Frontal cortex (tissue), 4 donors: ENCODE data around the gene DUSP16. TPM values are rescaled to one million over a fixed set of nuclear protein-coding genes. Genes with fewer than 3 reads are reported as not detected.
"Not testable (repeated sequence)": the region's sequence is repeated elsewhere in the genome, so short reads cannot be mapped to it uniquely, and the experiment has no call there.

ENCODE experiments used
- DNase-seq, 2 donors: peaks; one replicate each; pipeline ENCODE4 v3.0.0; 2012; ENCODE audit warnings: low spot score in 2 of 2
- FAIRE-seq: peaks from 2 replicates; lab custom pipeline; 2012; peaks lifted over from hg19 to GRCh38; lab: Jason Lieb, UNC
- total RNA-seq: library from RNA; depleted of rRNA; stranded (reverse); fragments of >200 nt; gene quantifications from one replicate; pipeline ENCODE4 v1.2.3, GENCODE V29; 2014
- donor health status: control.
- donor health status: control.
- donor health status: control.

The DUSP16 gene
- total RNA-seq, 1 donor from 2014 or later: 9.8 TPM

DNA sequence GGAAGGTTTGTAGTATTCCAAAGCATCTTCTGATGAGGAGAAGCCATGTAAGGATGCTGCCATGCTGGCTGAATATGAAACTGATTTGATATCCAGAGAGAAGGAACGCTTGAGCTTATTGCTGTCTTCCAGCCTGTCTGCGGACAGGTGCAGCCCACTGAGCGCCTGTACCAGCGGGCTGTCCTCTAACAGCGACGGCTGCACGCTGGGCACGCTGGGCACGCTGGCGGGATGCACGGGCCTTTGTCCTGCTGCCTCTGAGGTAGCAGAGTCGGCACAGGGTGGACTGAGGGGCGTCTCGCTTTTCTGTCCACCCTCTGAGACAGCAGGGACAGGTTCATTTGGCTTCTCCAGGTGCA, 85.2 kb downstream of the DUSP16 start:
- FAIRE-seq (no peak), DNase-seq (no peak)

- no peak for FAIRE-seq
- peak; percentile 51 to 64 for DNase-seq
These were observed 85.7 kb downstream of the DUSP16 start for GRCh38 chr12:12476857-12477531.

- FAIRE-seq: no peak
- DNase-seq: no peak
These were observed 87.5 kb downstream of the DUSP16 start for GRCh38 chr12:12474931-12475795.

DNA sequence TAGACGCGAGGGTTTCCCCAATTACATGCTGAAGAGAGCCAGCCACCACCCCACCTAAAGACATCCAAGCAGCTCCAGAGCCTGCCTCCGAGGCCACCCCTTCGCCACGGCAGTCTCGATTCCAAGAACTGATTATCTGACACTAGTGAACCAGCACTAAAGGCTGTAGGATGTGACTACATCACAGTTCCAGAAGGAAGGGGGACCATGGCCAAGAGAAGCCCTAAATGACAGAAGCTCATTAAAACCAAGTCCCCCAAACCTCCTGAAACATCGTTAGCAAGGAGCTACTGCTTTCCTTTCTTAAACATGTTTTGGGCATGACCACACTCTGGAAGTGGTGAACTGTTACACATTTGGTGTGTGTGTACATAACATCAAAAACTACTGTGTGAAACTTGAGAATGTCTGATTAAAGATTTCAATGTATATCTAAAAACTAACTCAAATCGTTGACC, 88.2 kb downstream of the DUSP16 start:
- DNase-seq (no peak), FAIRE-seq (no peak)

GRCh38 chr12:12473223-12473622, 89.4 kb downstream of the DUSP16 start:
- DNase-seq: no peak
- FAIRE-seq: no peak

GRCh38 chr12:12471982-12472961, 90.4 kb downstream of the DUSP16 start:
- not testable (repeated sequence) for FAIRE-seq

DNA sequence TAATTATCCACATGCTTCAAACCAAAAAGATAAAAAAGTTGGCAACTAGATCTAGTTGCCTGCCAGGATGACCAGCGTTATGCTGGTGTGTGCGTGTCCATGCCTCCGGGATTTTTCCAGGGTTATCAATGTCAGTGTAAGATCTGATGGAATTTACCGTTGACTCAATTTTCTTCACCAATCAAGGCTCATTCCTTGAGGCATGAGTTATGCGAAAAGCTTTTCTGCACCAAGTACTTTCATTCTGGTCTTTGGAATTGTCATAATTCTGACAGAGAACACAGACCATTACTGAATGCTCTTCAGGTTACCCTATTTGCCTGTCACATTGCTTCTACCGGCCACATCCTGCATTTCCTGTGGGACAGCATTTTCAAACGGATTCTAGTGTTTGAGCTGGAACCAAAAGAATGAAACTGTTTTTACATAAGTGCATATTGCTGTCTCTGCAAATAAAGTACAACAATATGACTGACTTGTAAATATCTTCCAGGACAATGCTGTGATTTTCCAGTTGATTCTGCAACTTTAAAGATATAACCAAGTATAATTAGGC, 91.8 kb downstream of the DUSP16 start:
- FAIRE-seq (no peak), DNase-seq (no peak)

More at GRCh38 chr12:12471982-12472961, 90.4 kb downstream of the DUSP16 start:
- DNase-seq: not testable (repeated sequence)

- DNase-seq: no peak
- no peak for FAIRE-seq
These were observed 93.3 kb downstream of the DUSP16 start for GRCh38 chr12:12469386-12469785.

DNA sequence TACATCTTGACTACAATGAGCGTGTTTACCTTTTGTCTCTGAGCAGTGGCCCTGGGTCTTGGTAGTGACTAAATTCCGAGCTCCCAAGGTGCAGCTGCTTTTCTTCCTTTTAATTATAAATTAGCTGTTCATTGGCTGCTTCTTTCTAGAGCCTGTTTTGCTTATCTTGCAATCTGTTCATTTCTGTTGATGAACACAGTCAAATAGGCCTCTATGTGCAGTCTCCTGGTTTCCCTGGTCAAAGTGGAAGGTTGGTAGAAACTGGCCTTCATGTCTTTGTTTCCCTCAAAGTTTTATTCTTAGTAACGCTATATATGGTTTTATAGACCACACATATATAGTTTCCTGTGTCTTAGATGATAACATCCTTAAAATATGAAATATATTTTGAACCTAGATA, 94.1 kb downstream of the DUSP16 start:
- DNase-seq (no peak), FAIRE-seq (no peak)

- peak in 1 of 2 donors; percentile 54 for DNase-seq
- FAIRE-seq: no peak
These were observed 94.9 kb downstream of the DUSP16 start for GRCh38 chr12:12467688-12468261.

- FAIRE-seq (no peak), DNase-seq (no peak)
These were observed 95.4 kb downstream of the DUSP16 start for GRCh38 chr12:12467264-12467663.

DNA sequence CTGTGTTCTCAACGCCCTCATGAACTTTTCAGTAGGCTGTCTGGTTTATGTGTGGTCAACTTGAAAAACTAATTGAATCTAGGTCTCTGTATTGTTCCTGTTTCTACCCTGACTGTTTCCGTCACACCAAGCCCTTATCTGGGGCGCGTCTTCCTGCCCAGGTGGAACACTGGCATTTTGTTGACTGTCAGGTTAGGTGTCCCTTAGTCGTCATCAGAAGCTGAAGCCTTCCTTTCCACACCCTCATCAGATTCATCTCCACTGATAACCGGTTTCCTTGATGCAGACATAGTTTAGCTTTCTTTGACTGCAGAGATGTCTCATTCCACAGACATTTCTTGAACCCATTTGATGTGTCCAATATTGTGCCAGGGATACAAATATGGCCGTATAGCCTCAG, 96.5 kb downstream of the DUSP16 start:
- no peak for DNase-seq
- no peak for FAIRE-seq

DNA sequence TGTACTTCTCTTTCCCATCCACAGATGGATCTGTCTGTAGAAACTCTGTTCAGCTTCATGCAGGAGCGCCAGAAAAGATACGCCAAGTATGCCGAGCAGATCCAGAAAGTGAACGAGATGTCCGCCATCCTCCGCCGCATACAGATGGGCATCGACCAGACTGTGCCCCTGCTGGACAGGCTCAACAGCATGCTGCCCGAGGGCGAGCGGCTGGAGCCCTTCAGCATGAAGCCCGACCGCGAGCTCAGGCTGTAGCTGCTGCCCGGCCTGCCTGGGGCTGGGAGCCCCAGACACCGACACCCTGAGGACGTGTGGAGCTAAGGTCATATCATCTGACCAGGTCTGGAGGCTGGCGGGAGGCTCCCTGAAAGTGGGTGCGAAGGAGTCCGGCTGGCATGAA, 97.1 kb downstream of the DUSP16 start:
- no peak for DNase-seq
- FAIRE-seq: no peak

DNA sequence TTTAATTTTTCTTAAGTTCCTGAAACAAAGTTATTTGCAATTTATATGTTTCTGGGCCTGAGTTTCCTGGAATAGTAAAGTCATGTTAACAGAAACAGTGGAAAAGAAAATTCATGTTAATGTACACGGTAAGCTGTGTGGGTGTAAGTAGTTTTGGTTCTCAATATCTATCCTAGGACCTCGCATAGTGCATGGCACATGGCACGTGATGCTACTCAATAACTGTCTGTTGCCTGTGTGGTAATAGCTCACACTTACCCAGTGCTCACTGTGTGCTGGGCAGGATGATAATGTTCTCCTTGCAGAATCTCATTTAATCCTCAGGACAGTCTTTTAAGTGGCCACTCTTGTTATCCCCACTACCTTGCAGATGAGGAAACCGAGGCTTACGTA, 100.7 kb downstream of the DUSP16 start:
- FAIRE-seq: no peak

DNA sequence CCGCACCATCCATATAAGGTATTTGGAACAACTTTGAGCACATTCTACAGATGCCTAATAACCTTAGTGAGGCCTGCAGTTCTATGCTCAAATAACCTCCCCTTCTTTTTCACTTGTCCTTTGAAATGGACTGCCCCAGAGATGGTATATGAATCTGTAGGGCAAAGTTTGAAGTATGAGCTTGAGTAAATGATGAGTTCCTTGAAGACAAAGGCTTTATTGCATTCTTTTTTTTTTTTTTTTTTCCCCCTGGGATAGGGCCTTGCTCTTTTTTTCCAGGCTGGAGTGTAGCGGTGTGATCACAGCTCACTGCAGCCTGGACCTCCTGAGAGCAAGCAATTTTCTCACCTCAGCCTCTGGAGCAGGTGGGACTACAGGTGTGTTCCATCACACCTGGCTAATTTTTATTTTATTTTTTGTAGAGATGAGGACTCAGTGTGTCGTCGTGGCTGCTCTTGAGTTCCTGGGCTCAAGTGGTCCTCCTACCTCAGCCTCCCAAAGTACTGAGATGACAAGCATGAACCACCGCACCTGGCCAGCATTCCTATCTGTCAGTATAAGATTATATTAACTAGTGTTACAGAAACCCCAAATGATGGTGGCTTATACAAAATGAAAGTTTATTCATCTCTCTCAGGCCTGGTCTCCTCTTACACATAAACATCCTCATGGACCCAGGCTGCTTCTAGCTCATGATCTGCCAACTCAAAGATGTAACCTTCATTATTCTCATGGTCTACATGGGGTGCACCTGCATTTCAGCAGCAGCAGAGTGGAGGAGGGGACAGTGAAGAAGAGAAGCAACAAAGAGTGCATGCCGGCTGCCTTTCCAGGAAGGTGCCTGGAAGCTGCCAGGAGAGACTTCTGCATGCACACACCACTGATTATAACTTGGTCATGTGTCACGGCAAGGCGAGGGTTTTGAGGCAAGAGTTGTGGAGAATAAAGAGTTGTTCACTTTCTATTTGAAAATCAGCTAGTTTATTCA, 101.4 kb downstream of the DUSP16 start:
- DNase-seq: no peak
- no peak for FAIRE-seq

More for the DNA sequence above, 100.7 kb downstream of the DUSP16 start:
- no peak for DNase-seq

DNA sequence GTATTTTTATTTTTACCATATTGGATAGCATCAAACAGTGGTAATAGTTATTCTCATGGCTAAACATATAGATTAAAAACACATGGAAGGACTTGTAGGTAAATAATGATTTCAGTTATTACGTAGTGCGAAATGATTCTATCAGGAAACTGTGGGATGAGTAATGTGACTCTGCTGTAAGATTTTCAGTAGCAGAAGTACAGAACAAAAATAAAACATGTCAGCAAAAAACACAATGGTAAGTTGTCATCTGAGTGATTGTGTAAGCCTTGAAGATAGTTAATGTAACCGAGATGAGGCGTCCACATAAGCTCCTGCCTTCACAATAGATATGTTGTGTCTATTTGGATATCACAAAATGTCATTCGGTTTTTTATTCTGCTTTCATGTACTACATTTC, 106.0 kb downstream of the DUSP16 start:
- DNase-seq (no peak), FAIRE-seq (no peak)

DNA sequence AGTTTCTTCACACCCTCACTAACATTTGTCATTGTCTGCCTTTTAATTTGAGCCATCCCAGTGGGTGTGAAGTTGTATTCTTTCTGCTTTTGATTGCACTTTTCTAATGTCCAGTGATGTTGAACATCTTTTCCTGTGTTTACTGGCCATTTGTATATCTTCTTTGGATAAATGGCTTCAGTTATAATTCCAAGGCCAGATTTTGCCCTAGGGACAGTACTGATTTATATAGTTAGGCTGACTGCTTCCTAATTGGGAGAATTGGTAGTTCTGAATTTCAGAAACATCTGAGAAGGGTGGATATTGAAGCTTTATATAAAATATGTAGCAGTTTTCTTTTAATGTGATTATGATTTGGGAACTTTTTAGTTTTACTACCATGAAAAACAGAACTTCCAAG, 108.3 kb downstream of the DUSP16 start:
- DNase-seq (no peak), FAIRE-seq (no peak)

GRCh38 chr12:12453635-12454034, 109.0 kb downstream of the DUSP16 start:
- FAIRE-seq (no peak), DNase-seq (no peak)
